GM19397 (cell line): ENCODE results near the gene LRRTM4.
"Not testable (repeated sequence)": the region's sequence is repeated elsewhere in the genome, so short reads cannot be mapped to it uniquely, and the experiment has no call there.

Experiments
- ATAC-seq: cut with Tn5 transposase; IDR thresholded peaks from one replicate; pipeline ENCODE4 v1.9.1; 2021; ENCODE audit warnings: mild to moderate bottlenecking, moderate library complexity; ENCODE audit not compliant: unreplicated experiment

LRRTM4 gene

GRCh38 chr2:77179297-77179696, 342.9 kb downstream of the LRRTM4 start:
- ATAC-seq, result no peak

GRCh38 chr2:77175266-77175780, 346.9 kb downstream of the LRRTM4 start:
- ATAC-seq, result not testable (repeated sequence)

- no peak for ATAC-seq
These were observed 352.8 kb downstream of the LRRTM4 start for GRCh38 chr2:77169426-77169825.

GRCh38 chr2:77164021-77164420, 358.2 kb downstream of the LRRTM4 start:
- not testable (repeated sequence) for ATAC-seq

- no peak for ATAC-seq
These were observed 361.2 kb downstream of the LRRTM4 start for GRCh38 chr2:77161009-77161408.

- ATAC-seq, result no peak
These were observed 365.6 kb downstream of the LRRTM4 start for GRCh38 chr2:77156599-77156998.

- no peak for ATAC-seq
These were observed 366.7 kb downstream of the LRRTM4 start for GRCh38 chr2:77155511-77155910.

- no peak for ATAC-seq
These were observed 372.6 kb downstream of the LRRTM4 start for GRCh38 chr2:77149565-77149964.

- ATAC-seq, result no peak
These were observed 375.0 kb downstream of the LRRTM4 start for GRCh38 chr2:77147153-77147552.

- ATAC-seq, result no peak
These were observed 377.4 kb downstream of the LRRTM4 start for GRCh38 chr2:77144772-77145171.

GRCh38 chr2:77142141-77142540, 380.0 kb downstream of the LRRTM4 start:
- ATAC-seq, result no peak

- ATAC-seq, result not testable (repeated sequence)
These were observed 393.7 kb downstream of the LRRTM4 start for GRCh38 chr2:77128479-77128878.

- ATAC-seq, result no peak
These were observed 394.8 kb downstream of the LRRTM4 start for GRCh38 chr2:77127345-77127744.

- no peak for ATAC-seq
These were observed 400.7 kb downstream of the LRRTM4 start for GRCh38 chr2:77121518-77121917.

GRCh38 chr2:77119333-77119732, 402.8 kb downstream of the LRRTM4 start:
- ATAC-seq, result no peak

GRCh38 chr2:77108915-77109314, 413.3 kb downstream of the LRRTM4 start:
- no peak for ATAC-seq

- ATAC-seq, result no peak
These were observed 417.2 kb downstream of the LRRTM4 start for GRCh38 chr2:77105008-77105407.

GRCh38 chr2:77104554-77104953, 417.6 kb downstream of the LRRTM4 start:
- no peak for ATAC-seq

- no peak for ATAC-seq
These were observed 419.2 kb downstream of the LRRTM4 start for GRCh38 chr2:77102927-77103326.

- ATAC-seq, result no peak
These were observed 420.3 kb downstream of the LRRTM4 start for GRCh38 chr2:77101796-77102452.

GRCh38 chr2:77099961-77100360, 422.2 kb downstream of the LRRTM4 start:
- ATAC-seq, result no peak

GRCh38 chr2:77095525-77095924, 426.7 kb downstream of the LRRTM4 start:
- not testable (repeated sequence) for ATAC-seq

- no peak for ATAC-seq
These were observed 427.1 kb downstream of the LRRTM4 start for GRCh38 chr2:77095096-77095495.
